OCI-LY7 (cell line): ENCODE measurements around the gene SHISAL1. TPM values are rescaled to one million over a fixed set of nuclear protein-coding genes. Genes with fewer than 3 reads are reported as not detected.

Experiments used
- BruUV-seq: library from RNA; stranded (reverse); fragments of 400-500 nt; replicated peaks from 2 replicates; lab custom pipeline; 2021; lab: Mats Ljungman, UMichigan
- CTCF ChIA-PET: fragments of 300-600 bp; sonication (Branson Sonifier 250); formaldehyde crosslinking; loops from one replicate; lab custom pipeline; 2022; ENCODE audit warnings: antibody characterized with exemption; ENCODE audit not compliant: unreplicated experiment; lab: Charles Lee
- POLR2A ChIA-PET: fragments of 300-600 bp; sonication (Branson Sonifier 250); formaldehyde crosslinking; loops from one replicate; lab custom pipeline; 2022; ENCODE audit warnings: antibody characterized with exemption; lab: Charles Lee
- DNase-seq: peaks from one replicate; pipeline ENCODE4 v3.0.0-alpha.2; 2015; ENCODE audit warnings: low spot score
- H2AFZ ChIP-seq: fragments of 200-600 bp; sonication (generic), shearing (Covaris generic); 2 replicates; pipeline ENCODE4 v1.6.1; 2014; ENCODE audit warnings: mild to moderate bottlenecking, antibody characterized with exemption, low read length, moderate library complexity
- H3K27ac ChIP-seq: fragments of 200-600 bp; sonication (generic); 2 replicates; pipeline ENCODE4 v1.5.1; 2014; ENCODE audit warnings: mixed run types, low read depth, mild to moderate bottlenecking, moderate library complexity, low read length, inconsistent platforms; ENCODE audit not compliant: poor library complexity, severe bottlenecking
- H3K36me3 ChIP-seq: fragments of 200-600 bp; sonication (generic); 2 replicates; pipeline ENCODE4 v1.6.1; 2014; ENCODE audit warnings: mild to moderate bottlenecking, antibody characterized with exemption, low read length, moderate library complexity, mixed read lengths; ENCODE audit not compliant: insufficient read depth
- H3K4me1 ChIP-seq: fragments of 200-600 bp; sonication (generic); 2 replicates; pipeline ENCODE4 v1.5.1; 2014; ENCODE audit warnings: mild to moderate bottlenecking, low read length; ENCODE audit not compliant: insufficient read depth, poor library complexity, severe bottlenecking
- H3K4me2 ChIP-seq: fragments of 200-600 bp; sonication (generic); 2 replicates; pipeline ENCODE4 v1.6.1; 2014; ENCODE audit warnings: mild to moderate bottlenecking, low read length
- H3K4me3 ChIP-seq: fragments of 200-600 bp; sonication (generic); 2 replicates; pipeline ENCODE4 v1.5.1; 2014; ENCODE audit warnings: mild to moderate bottlenecking, low read depth, low read length; ENCODE audit not compliant: poor library complexity, severe bottlenecking
- H3K79me2 ChIP-seq: fragments of 200-600 bp; sonication (generic); 2 replicates; pipeline ENCODE4 v1.6.1; 2016; ENCODE audit warnings: low read depth, mild to moderate bottlenecking, low read length, moderate library complexity, mixed read lengths; ENCODE audit not compliant: insufficient read depth
- H3K9me2 ChIP-seq: fragments of 200-600 bp; sonication (generic); 2 replicates; pipeline ENCODE4 v1.6.1; 2016; ENCODE audit warnings: mild to moderate bottlenecking, low read length, mixed read lengths; ENCODE audit not compliant: insufficient read depth
- H3K9me3 ChIP-seq: fragments of 200-600 bp; sonication (generic); 2 replicates; pipeline ENCODE4 v1.6.1; 2014; ENCODE audit warnings: mild to moderate bottlenecking, mixed run types, low read length, mixed read lengths
- H4K20me1 ChIP-seq: fragments of 200-600 bp; sonication (generic); 2 replicates; pipeline ENCODE4 v1.6.1; 2014; ENCODE audit warnings: mild to moderate bottlenecking, antibody characterized with exemption, low read length, moderate library complexity, mixed read lengths; ENCODE audit not compliant: insufficient read depth
- EZH2phosphoT487 ChIP-seq: fragments of 200-600 bp; sonication (generic); IDR thresholded peaks from 2 replicates; pipeline ENCODE4 v1.6.1; 2018; ENCODE audit warnings: low read depth, borderline replicate concordance, mild to moderate bottlenecking, mixed run types, antibody characterized with exemption, low read length, moderate library complexity, mixed read lengths
- intact Hi-C: fragments of 100-400 bp; cut with micrococcal nuclease; formaldehyde crosslinking; loops from one replicate; pipeline ENCODE4 v1.10.0; 2022; ENCODE audit not compliant: unreplicated experiment
- total RNA-seq, 2 experiments: library from RNA; depleted of rRNA in 1 of 2; stranded (reverse); fragments of >200 nt in 1 of 2; shearing (Covaris generic) in 1 of 2; gene quantifications; 2 replicates each; pipeline ENCODE4 v1.2.3, GENCODE V29; 2014 to 2022
- TF ChIP-seq, protein P1 (sequence below): fragments of 200-600 bp; sonication (generic); conservative IDR thresholded peaks from 2 replicates; pipeline ENCODE4 v1.5.1; 2014; ENCODE audit warnings: mild to moderate bottlenecking, antibody characterized with exemption, low read length, moderate library complexity, mixed read lengths

SHISAL1 gene
- total RNA-seq, 2 experiments from 2014 or later, result not detected

DNA sequence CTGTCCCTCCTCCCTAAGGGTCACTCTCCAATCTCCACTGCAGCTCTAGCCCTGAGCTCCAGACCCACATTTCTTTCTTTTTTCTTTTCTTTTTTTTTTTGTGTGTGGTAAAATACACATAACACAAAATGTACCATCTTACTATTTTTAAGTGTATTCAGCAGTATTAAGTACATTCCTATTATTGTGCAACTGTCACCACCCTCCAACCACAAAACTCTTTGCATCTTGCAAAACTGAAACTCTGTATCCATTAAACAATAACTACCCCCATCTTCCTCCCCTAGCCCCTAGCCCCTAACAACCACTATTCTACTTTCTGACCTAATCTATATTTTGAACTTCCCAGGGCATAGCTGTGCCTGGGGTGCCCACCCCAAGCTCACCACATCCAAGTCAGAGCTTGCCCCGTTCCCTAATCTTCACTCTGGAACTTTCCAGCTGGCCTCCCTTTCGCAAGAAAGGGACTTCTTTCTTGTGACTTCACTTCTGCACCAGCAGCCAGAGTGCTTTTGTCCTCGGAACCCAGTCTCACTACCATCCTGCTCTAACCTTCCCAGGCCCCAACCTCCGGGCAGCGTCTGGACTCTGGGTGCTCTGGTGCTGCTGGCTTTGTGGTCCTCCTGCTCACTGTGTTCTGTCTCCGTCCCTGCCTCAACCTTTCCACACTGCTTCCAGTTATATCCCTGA lies 101.3 kb downstream of the SHISAL1 start:
- intact Hi-C loops, result no loop called here
- H3K79me2 ChIP-seq, result no peaks in the 10 kb centered on the region
- H4K20me1 ChIP-seq, result no peaks in the 10 kb centered on the region
- H3K4me3 ChIP-seq, result no peak overlapping the region
- DNase-seq, result no peak
- BruUV-seq, result no TSS peak
- no peak overlapping the region for H3K4me2 ChIP-seq
- H2AFZ ChIP-seq, result no peak overlapping the region
- no peak overlapping the region for H3K27ac ChIP-seq
- H3K36me3 ChIP-seq, result no peaks in the 10 kb centered on the region
- H3K4me1 ChIP-seq, result no peaks in the 10 kb centered on the region
- CTCF ChIA-PET, result no interaction called here
- TF ChIP-seq, protein P1, sequence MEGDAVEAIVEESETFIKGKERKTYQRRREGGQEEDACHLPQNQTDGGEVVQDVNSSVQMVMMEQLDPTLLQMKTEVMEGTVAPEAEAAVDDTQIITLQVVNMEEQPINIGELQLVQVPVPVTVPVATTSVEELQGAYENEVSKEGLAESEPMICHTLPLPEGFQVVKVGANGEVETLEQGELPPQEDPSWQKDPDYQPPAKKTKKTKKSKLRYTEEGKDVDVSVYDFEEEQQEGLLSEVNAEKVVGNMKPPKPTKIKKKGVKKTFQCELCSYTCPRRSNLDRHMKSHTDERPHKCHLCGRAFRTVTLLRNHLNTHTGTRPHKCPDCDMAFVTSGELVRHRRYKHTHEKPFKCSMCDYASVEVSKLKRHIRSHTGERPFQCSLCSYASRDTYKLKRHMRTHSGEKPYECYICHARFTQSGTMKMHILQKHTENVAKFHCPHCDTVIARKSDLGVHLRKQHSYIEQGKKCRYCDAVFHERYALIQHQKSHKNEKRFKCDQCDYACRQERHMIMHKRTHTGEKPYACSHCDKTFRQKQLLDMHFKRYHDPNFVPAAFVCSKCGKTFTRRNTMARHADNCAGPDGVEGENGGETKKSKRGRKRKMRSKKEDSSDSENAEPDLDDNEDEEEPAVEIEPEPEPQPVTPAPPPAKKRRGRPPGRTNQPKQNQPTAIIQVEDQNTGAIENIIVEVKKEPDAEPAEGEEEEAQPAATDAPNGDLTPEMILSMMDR, result no peak
- no peak for TF ChIP-seq EZH2phosphoT487
- H3K9me2 ChIP-seq, result no peaks in the 10 kb centered on the region
- POLR2A ChIA-PET, result no interaction called here
- H3K9me3 ChIP-seq, result no peaks in the 10 kb centered on the region

DNA sequence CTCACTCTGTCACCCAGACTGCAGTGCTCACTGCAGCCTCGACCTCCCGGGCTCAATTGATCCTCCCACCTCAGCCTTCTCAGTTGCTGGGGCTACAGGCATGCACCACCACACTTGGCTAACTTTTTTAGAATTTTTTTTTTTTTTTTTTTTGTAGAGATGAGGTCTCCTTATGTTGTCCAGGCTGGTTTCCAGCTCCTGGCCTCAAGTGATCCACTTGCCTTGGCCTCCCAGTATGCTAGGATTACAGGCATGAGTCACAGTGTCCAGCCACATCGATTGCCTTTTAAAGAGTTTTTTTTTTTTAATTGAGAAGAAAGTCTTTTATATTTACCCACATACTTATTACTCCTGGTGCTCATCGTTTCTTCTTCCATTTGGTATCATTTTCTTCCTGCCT lies 102.0 kb downstream of the SHISAL1 start:
- Histone ChIP-seq H3K9me3 (no peaks in the 10 kb centered on the region), H3K4me3 (no peak overlapping the region), H2AFZ (no peak overlapping the region), H3K27ac (no peak overlapping the region), H4K20me1 (no peaks in the 10 kb centered on the region), H3K36me3 (no peaks in the 10 kb centered on the region), H3K9me2 (no peaks in the 10 kb centered on the region), H3K79me2 (no peaks in the 10 kb centered on the region), H3K4me1 (peaks cover under 1% of the 10 kb centered on the region), H3K4me2 (no peak overlapping the region)
- ChIA-PET CTCF (no interaction called here), POLR2A (no interaction called here)
- TF ChIP-seq, protein P1, result no peak
- TF ChIP-seq EZH2phosphoT487, result no peak
- no TSS peak for BruUV-seq
- intact Hi-C loops, result no loop called here
- DNase-seq, result no peak

DNA sequence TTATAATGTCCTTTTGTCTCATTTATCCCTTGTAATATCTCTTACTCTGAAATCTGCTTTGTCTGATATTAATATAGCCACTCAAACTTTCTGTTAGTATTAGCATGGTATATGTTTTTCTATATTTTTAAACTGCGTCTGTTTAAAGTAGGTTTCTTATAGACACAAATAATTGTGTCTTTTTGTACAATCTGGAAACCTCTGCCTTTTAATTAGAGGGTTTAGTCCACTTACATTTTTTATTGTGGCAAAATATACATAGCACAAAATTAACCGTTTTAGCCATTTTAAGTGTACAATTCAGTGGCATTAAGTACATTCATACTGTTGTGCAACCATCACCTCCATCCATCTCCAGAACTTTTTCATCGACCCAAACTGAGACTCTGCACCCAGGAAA lies 103.4 kb downstream of the SHISAL1 start:
- Histone ChIP-seq H3K4me2 (no peak overlapping the region), H3K4me3 (no peak overlapping the region), H4K20me1 (no peaks in the 10 kb centered on the region), H3K36me3 (no peaks in the 10 kb centered on the region), H3K9me3 (no peaks in the 10 kb centered on the region), H2AFZ (no peak overlapping the region), H3K9me2 (no peaks in the 10 kb centered on the region), H3K79me2 (no peaks in the 10 kb centered on the region), H3K4me1 (peaks cover 14% of the 10 kb centered on the region), H3K27ac (no peak overlapping the region)
- BruUV-seq, result no TSS peak
- ChIA-PET POLR2A (no interaction called here), CTCF (no interaction called here)
- intact Hi-C loops, result no loop called here
- DNase-seq, result no peak
- TF ChIP-seq, protein P1, result no peak
- TF ChIP-seq EZH2phosphoT487, result no peak
